Neural cell (in vitro differentiated cells): ENCODE measurements around the gene WDR91. TPM values are rescaled to one million over a fixed set of nuclear protein-coding genes. Genes with fewer than 3 reads are reported as not detected.

Source experiments
- H2AFZ ChIP-seq: fragments of 200-600, 300-800 bp; sonication (generic), shearing (Covaris generic); 2 replicates; pipeline ENCODE4 v1.6.0; 2014; ENCODE audit warnings: low read depth, mild to moderate bottlenecking, antibody characterized with exemption, low read length, moderate library complexity
- H3F3A ChIP-seq: fragments of 200-600 bp; shearing (Covaris generic); 2 replicates; pipeline ENCODE4 v1.6.1; 2016; ENCODE audit warnings: mild to moderate bottlenecking, moderate library complexity, mixed read lengths, antibody characterized with exemption, low read length; ENCODE audit not compliant: insufficient read depth, poor library complexity, severe bottlenecking
- H3K27ac ChIP-seq: fragments of 200-600, 300-800 bp; sonication (generic), shearing (Covaris generic); 2 replicates; pipeline ENCODE4 v1.5.1; 2014; ENCODE audit warnings: mild to moderate bottlenecking, low read length, moderate library complexity
- H3K27me3 ChIP-seq: fragments of 300-800, 200-600 bp; sonication (generic), shearing (Covaris generic); 2 replicates; pipeline ENCODE4 v1.6.0; 2014; ENCODE audit warnings: mild to moderate bottlenecking, low read depth, low read length, moderate library complexity; ENCODE audit not compliant: insufficient read depth
- H3K36me3 ChIP-seq: fragments of 300-800, 200-600 bp; sonication (generic), shearing (Covaris generic); 2 replicates; pipeline ENCODE4 v1.5.1; 2014; ENCODE audit warnings: mild to moderate bottlenecking, antibody characterized with exemption, low read length, moderate library complexity; ENCODE audit not compliant: insufficient read depth
- H3K4me2 ChIP-seq: fragments of 300-800, 200-600 bp; sonication (generic), shearing (Covaris generic); 2 replicates; pipeline ENCODE4 v1.6.0; 2014; ENCODE audit warnings: mild to moderate bottlenecking, low read length
- H3K4me3 ChIP-seq: fragments of 300-800, 200-600 bp; sonication (generic), shearing (Covaris generic); 2 replicates; pipeline ENCODE4 v1.5.1; 2014; ENCODE audit warnings: mild to moderate bottlenecking, low read length, moderate library complexity
- H3K79me2 ChIP-seq: fragments of 200-600 bp; shearing (Covaris generic); replicated peaks from 2 replicates; pipeline ENCODE4 v1.6.0; 2014; ENCODE audit warnings: mild to moderate bottlenecking, low read length, moderate library complexity; ENCODE audit not compliant: insufficient read depth
- H3K9ac ChIP-seq: fragments of 300-800, 200-600 bp; sonication (generic), shearing (Covaris generic); 2 replicates; pipeline ENCODE4 v1.6.1; 2016; ENCODE audit warnings: mild to moderate bottlenecking, low read length, mixed read lengths
- H3K9me2 ChIP-seq: fragments of 200-600 bp; shearing (Covaris generic); 2 replicates; pipeline ENCODE4 v1.6.1; 2016; ENCODE audit warnings: mild to moderate bottlenecking, low read length, mixed read lengths; ENCODE audit not compliant: insufficient read depth
- H3K9me3 ChIP-seq: fragments of 200-600, 300-800 bp; sonication (generic), shearing (Covaris generic); 2 replicates; pipeline ENCODE4 v1.6.1; 2016; ENCODE audit warnings: mild to moderate bottlenecking, mixed run types, low read length, moderate library complexity, mixed read lengths
- H4K20me1 ChIP-seq: fragments of 200-600 bp; shearing (Covaris generic); 2 replicates; pipeline ENCODE4 v1.6.1; 2016; ENCODE audit warnings: mild to moderate bottlenecking, mixed run types; ENCODE audit not compliant: insufficient read depth
- EP300 ChIP-seq: fragments of 450-650 bp; conservative IDR thresholded peaks from 2 replicates; pipeline ENCODE4 v1.6.1; 2014; ENCODE audit warnings: antibody characterized with exemption, mild to moderate bottlenecking, moderate library complexity; ENCODE audit not compliant: poor library complexity, severe bottlenecking
- EZH2 ChIP-seq: fragments of 200-600, 300-800 bp; shearing (Covaris generic), sonication (generic); IDR thresholded peaks from 2 replicates; pipeline ENCODE4 v1.6.1; 2014; ENCODE audit warnings: antibody characterized with exemption, low read length, borderline replicate concordance, mild to moderate bottlenecking; ENCODE audit not compliant: insufficient read depth, poor library complexity, severe bottlenecking
- MXI1 ChIP-seq: fragments of 450-650 bp; conservative IDR thresholded peaks from 2 replicates; pipeline ENCODE4 v1.6.1; 2014; ENCODE audit warnings: antibody characterized with exemption, mild to moderate bottlenecking; ENCODE audit not compliant: poor library complexity, severe bottlenecking
- POLR2AphosphoS5 ChIP-seq: IDR thresholded peaks from 2 replicates; pipeline ENCODE4 v1.6.1; 2012
- RAD21 ChIP-seq: fragments of 450-650 bp; conservative IDR thresholded peaks from 2 replicates; pipeline ENCODE4 v1.6.1; 2014; ENCODE audit warnings: antibody characterized with exemption, mild to moderate bottlenecking, moderate library complexity
- REST ChIP-seq: IDR thresholded peaks from 2 replicates; pipeline ENCODE4 v1.6.1; 2012; ENCODE audit warnings: borderline replicate concordance
- SMC3 ChIP-seq: fragments of 450-650 bp; conservative IDR thresholded peaks from 2 replicates; pipeline ENCODE4 v1.6.1; 2014; ENCODE audit warnings: antibody characterized with exemption, mild to moderate bottlenecking, moderate library complexity; ENCODE audit not compliant: poor library complexity
- TAF1 ChIP-seq: IDR thresholded peaks from 2 replicates; pipeline ENCODE4 v1.6.1; 2012; ENCODE audit warnings: low read depth
- polyA plus RNA-seq: library from polyadenylated mRNA; depleted of rRNA; stranded (reverse); fragments of >200 nt; gene quantifications from 2 replicates; pipeline ENCODE4 v1.2.3, GENCODE V29; 2014
- small RNA-seq, 3 experiments: library from RNA; depleted of rRNA; stranded (forward); fragments of <200 nt; gene quantifications; one replicate each; pipeline ENCODE3, GENCODE V24; 2012
- TF ChIP-seq, protein P1 (sequence below): fragments of 450-650 bp; IDR thresholded peaks from 2 replicates; pipeline ENCODE4 v1.5.1; 2014; ENCODE audit warnings: antibody characterized with exemption, mild to moderate bottlenecking, moderate library complexity; ENCODE audit not compliant: poor library complexity, severe bottlenecking

The WDR91 gene
- polyA plus RNA-seq, 1 donor from 2014 or later: 17.7 TPM

- H4K20me1 ChIP-seq: no peaks in the 10 kb centered on the region
- H3F3A ChIP-seq: no peaks in the 10 kb centered on the region
- H3K4me2 ChIP-seq: no peak overlapping the region
- TF ChIP-seq RAD21 (no peak), MXI1 (no peak), EP300 (no peak)
- no peaks in the 10 kb centered on the region for H3K36me3 ChIP-seq
- H3K9me2 ChIP-seq: no peaks in the 10 kb centered on the region
- H3K9ac ChIP-seq: no peak overlapping the region
- no peak overlapping the region for H3K4me3 ChIP-seq
- no peak overlapping the region for H3K27ac ChIP-seq
- no peaks in the 10 kb centered on the region for H3K27me3 ChIP-seq
- no peak overlapping the region for H2AFZ ChIP-seq
- H3K79me2 ChIP-seq: no peaks in the 10 kb centered on the region
- H3K9me3 ChIP-seq: no peaks in the 10 kb centered on the region
Observed at GRCh38 chr7:135147341-135147898, 63.9 kb downstream of the WDR91 start.

GRCh38 chr7:135143885-135144668 is 67.2 kb downstream of the WDR91 start:
- H2AFZ ChIP-seq: no peak overlapping the region
- no peak overlapping the region for H3K9ac ChIP-seq
- H3K4me3 ChIP-seq: no peak overlapping the region
- H3K36me3 ChIP-seq: no peaks in the 10 kb centered on the region
- H4K20me1 ChIP-seq: no peaks in the 10 kb centered on the region
- no peak overlapping the region for H3K4me2 ChIP-seq
- H3K9me3 ChIP-seq: no peaks in the 10 kb centered on the region
- no peaks in the 10 kb centered on the region for H3F3A ChIP-seq
- H3K27me3 ChIP-seq: no peaks in the 10 kb centered on the region
- no peak overlapping the region for H3K27ac ChIP-seq
- no peaks in the 10 kb centered on the region for H3K9me2 ChIP-seq
- TF ChIP-seq EZH2 (no peak), POLR2AphosphoS5 (no peak), SMC3 (no peak), MXI1 (no peak), RAD21 (no peak), REST (no peak), TAF1 (no peak), EP300 (no peak)
- TF ChIP-seq, protein P1, sequence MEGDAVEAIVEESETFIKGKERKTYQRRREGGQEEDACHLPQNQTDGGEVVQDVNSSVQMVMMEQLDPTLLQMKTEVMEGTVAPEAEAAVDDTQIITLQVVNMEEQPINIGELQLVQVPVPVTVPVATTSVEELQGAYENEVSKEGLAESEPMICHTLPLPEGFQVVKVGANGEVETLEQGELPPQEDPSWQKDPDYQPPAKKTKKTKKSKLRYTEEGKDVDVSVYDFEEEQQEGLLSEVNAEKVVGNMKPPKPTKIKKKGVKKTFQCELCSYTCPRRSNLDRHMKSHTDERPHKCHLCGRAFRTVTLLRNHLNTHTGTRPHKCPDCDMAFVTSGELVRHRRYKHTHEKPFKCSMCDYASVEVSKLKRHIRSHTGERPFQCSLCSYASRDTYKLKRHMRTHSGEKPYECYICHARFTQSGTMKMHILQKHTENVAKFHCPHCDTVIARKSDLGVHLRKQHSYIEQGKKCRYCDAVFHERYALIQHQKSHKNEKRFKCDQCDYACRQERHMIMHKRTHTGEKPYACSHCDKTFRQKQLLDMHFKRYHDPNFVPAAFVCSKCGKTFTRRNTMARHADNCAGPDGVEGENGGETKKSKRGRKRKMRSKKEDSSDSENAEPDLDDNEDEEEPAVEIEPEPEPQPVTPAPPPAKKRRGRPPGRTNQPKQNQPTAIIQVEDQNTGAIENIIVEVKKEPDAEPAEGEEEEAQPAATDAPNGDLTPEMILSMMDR: no peak
- H3K79me2 ChIP-seq: no peaks in the 10 kb centered on the region

Small RNA genes within 50 kb of the gene (small RNA-seq; reads per million reads assigned to genes)
- 0 to 2.2 (median 1.7) reads per million in 3 experiments for gene MIR6509

Other genes starting within 250 kb of the WDR91 start
- gene AGBL3, start 225.0 kb downstream of the WDR91 start, polyA plus RNA-seq: 7.5 and 9.5 TPM in 2 replicates
- gene TMEM140, start 63.5 kb downstream of the WDR91 start, polyA plus RNA-seq: 0.15 TPM in 1 of 2 replicates, not detected in the other
- 6.7 and 13.5 TPM in 2 replicates for gene CYREN, start 40.8 kb downstream of the WDR91 start, polyA plus RNA-seq
- gene STRA8, start 22.3 kb upstream of the WDR91 start, polyA plus RNA-seq: not detected in 2 replicates